Vagina (tissue), 2 donors: ENCODE data around the gene RTP4.

Experiments used
- CTCF ChIP-seq, 3 experiments: fragments of 450-650 bp in 2 of 3; fragments of 200-600 bp in 1 of 3; sonication (generic) in 1 of 3; IDR thresholded peaks; one replicate each; pipeline ENCODE4 v1.5.1; 2017 to 2019; ENCODE audit warnings: antibody characterized with exemption in 3 of 3, mild to moderate bottlenecking in 2 of 3, moderate library complexity in 2 of 3
- POLR2A ChIP-seq, 2 donors: fragments of 450-650 bp; IDR thresholded peaks; one replicate each; pipeline ENCODE4 v1.6.1; 2017; ENCODE audit warnings: antibody characterized with exemption in 2 of 2, mild to moderate bottlenecking in 2 of 2, moderate library complexity in 2 of 2
- POLR2AphosphoS5 ChIP-seq, 2 donors: sonication (generic); formaldehyde crosslinking; IDR thresholded peaks; one replicate each; pipeline ENCODE4 v1.9.0; 2017; ENCODE audit warnings: antibody characterized with exemption in 2 of 2, mild to moderate bottlenecking in 2 of 2, low read depth in 1 of 2; ENCODE audit not compliant: insufficient read depth in 1 of 2

- TF ChIP-seq POLR2A (IDR thresholded peaks at IDR 0.05) (no peak), CTCF (IDR thresholded peaks at IDR 0.05) (no peak), POLR2AphosphoS5 (IDR thresholded peaks at IDR 0.05; ENCODE audit: insufficient read depth in 1 of 2, low read depth in 1 of 2) (no peak)
These were observed 33.7 kb downstream of the RTP4 start for GRCh38 chr3:187401856-187402255.
